ENCODE measurements around the gene XPOT.

XPOT gene

Small RNA genes within 50 kb of the gene (small RNA-seq; reads per million reads assigned to genes)
- gene RF01210: 0 to 0.08 reads per million in 2 experiments
